SK-N-MC (cell line): ENCODE measurements around the gene PLA2G4B.

Source experiments
- EZH2 ChIP-seq: fragments of 200-600 bp; sonication (generic); IDR thresholded peaks from one replicate; pipeline ENCODE4 v1.6.1; 2017; ENCODE audit warnings: antibody characterized with exemption
- FOXP2 ChIP-seq: optimal IDR thresholded peaks from 2 replicates; pipeline ENCODE3; 2011; ENCODE audit warnings: mild to moderate bottlenecking, moderate library complexity; ENCODE audit not compliant: insufficient read depth; ENCODE audit errors: extremely low read length, control extremely low read depth
- POLR2AphosphoS5 ChIP-seq: IDR thresholded peaks from 2 replicates; pipeline ENCODE4 v1.6.1; 2012; ENCODE audit warnings: mild to moderate bottlenecking, low read depth, low read length, borderline replicate concordance

DNA sequence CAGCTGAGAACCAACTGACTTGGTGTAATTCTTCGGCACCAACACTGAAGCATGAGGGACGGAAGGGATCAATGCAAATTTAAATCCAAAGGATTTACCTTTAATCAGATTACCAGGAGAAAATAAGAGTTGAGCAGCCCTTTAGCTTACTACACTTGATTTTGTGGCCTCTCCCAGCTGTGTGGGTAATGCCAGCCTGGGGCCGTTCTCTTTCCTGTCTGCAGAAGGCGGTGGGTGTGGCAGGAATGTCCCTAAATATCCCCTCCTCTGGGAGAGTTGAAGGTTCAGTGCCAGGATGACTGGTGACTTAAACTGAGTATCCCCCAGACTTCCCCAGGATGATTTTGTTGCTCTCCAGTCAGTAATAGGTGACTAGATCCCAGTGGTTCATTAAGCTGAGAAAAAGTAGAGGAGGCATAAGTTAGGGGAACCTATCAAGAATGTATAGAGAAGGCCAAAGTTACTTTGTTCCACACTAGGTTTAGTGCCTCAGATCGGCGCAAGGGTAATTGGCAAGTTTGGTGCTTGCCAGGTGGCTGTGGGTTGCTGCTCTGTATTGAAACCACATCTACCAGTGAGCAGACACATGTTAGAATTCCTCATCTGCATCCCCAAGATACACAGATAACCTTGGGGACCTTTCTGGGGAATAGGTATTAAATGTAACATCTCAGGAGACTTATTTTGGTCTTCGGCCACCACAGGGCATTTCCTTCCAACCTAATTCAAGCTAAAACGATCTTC, 41.3 kb upstream of the PLA2G4B start:
- TF ChIP-seq POLR2AphosphoS5 (no peak), EZH2 (no peak), FOXP2 (no peak)
